ENCODE results near the gene COL20A1.

Gene COL20A1

GRCh38 chr20:63292904-63293303 lies at the start of gene COL20A1:
Gene COL20A1 (plus strand): TSS chr20:63293186. CDS start chr20:63295108, 1,922 bp downstream.
- no peak for TF ChIP-seq CTCF (IDR thresholded peaks at IDR 0.05; ENCODE audit: low read depth, low read length, missing control alignments)
- no peak within 1 kb of the TSS for H3K4me3 ChIP-seq (replicated peaks; ENCODE audit: low read depth, low read length)
- no peak for DNase-seq (ENCODE audit: extremely low read depth, low read depth)

- no peak for DNase-seq (ENCODE audit: extremely low read depth, low read depth)
- no peak for TF ChIP-seq CTCF (IDR thresholded peaks at IDR 0.05; ENCODE audit: low read depth, low read length, missing control alignments)
- H3K4me3 ChIP-seq (replicated peaks; ENCODE audit: low read depth, low read length) = no peak overlapping the region
Observed at GRCh38 chr20:63243604-63244247, 49.3 kb upstream of the COL20A1 start.

- TF ChIP-seq CTCF (IDR thresholded peaks at IDR 0.05; ENCODE audit: low read depth, low read length, missing control alignments) = no peak
- no peak for DNase-seq (ENCODE audit: extremely low read depth, low read depth)
- no peak overlapping the region for H3K4me3 ChIP-seq (replicated peaks; ENCODE audit: low read depth, low read length)
Observed at GRCh38 chr20:63244468-63244867, 48.5 kb upstream of the COL20A1 start.

- no peak for TF ChIP-seq CTCF (IDR thresholded peaks at IDR 0.05; ENCODE audit: low read depth, low read length, missing control alignments)
- no peak overlapping the region for H3K4me3 ChIP-seq (replicated peaks; ENCODE audit: low read depth, low read length)
- DNase-seq (ENCODE audit: extremely low read depth, low read depth) = no peak
Observed at GRCh38 chr20:63246490-63247288, 46.3 kb upstream of the COL20A1 start.

- no peak for TF ChIP-seq CTCF (IDR thresholded peaks at IDR 0.05; ENCODE audit: low read depth, low read length, missing control alignments)
- DNase-seq (ENCODE audit: extremely low read depth, low read depth) = no peak
Observed at GRCh38 chr20:63247671-63248228, 45.2 kb upstream of the COL20A1 start.

GRCh38 chr20:63248835-63249591 lies 44.0 kb upstream of the COL20A1 start:
- no peak for DNase-seq (ENCODE audit: extremely low read depth, low read depth)
- no peak overlapping the region for H3K4me3 ChIP-seq (replicated peaks; ENCODE audit: low read depth, low read length)
- no peak for TF ChIP-seq CTCF (IDR thresholded peaks at IDR 0.05; ENCODE audit: low read depth, low read length, missing control alignments)

More at GRCh38 chr20:63247671-63248228, 45.2 kb upstream of the COL20A1 start:
- no peak overlapping the region for H3K4me3 ChIP-seq (replicated peaks; ENCODE audit: low read depth, low read length)

All from HFF-Myc (cell line).